DMS79 treated with DMSO at 0.1 percent for 48 hours (cell line): ENCODE data around the gene EPPIN.

Experiments
- DNase-seq: peaks from one replicate; lab custom pipeline; 2025; lab: John Stamatoyannopoulos, UW

EPPIN gene

GRCh38 chr20:45538209-45538799, 8.9 kb downstream of the EPPIN start:
- no peak for DNase-seq

GRCh38 chr20:45527294-45527693, 19.9 kb downstream of the EPPIN start:
- no peak for DNase-seq

DNA sequence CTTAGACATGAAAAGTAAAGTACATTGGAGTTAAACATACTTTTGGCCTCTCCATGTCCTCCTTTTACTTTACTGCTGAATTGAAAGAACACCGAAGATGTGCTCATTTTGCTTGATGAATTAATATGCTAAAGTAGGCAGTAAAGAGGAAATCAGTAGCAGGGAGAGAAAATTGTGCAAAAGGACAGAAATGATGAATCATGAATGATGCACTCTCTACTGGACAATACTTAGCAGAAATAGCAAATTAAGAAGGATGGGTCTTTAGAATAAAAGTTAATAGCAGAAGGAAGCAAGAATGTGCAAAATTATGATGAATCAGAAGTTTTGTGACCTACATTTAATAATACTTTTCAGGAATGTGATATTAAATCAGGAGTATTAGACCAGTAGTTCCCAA, 23.4 kb downstream of the EPPIN start:
- DNase-seq: no peak

GRCh38 chr20:45518282-45518681, 28.9 kb downstream of the EPPIN start:
- DNase-seq: no peak

GRCh38 chr20:45515147-45515913, 31.9 kb downstream of the EPPIN start, which contains the start of gene SPINT3:
TSS of gene SPINT3 (minus strand) at chr20:45515622. CDS start at chr20:45515608, 14 bp downstream.
- DNase-seq: no peak

DNA sequence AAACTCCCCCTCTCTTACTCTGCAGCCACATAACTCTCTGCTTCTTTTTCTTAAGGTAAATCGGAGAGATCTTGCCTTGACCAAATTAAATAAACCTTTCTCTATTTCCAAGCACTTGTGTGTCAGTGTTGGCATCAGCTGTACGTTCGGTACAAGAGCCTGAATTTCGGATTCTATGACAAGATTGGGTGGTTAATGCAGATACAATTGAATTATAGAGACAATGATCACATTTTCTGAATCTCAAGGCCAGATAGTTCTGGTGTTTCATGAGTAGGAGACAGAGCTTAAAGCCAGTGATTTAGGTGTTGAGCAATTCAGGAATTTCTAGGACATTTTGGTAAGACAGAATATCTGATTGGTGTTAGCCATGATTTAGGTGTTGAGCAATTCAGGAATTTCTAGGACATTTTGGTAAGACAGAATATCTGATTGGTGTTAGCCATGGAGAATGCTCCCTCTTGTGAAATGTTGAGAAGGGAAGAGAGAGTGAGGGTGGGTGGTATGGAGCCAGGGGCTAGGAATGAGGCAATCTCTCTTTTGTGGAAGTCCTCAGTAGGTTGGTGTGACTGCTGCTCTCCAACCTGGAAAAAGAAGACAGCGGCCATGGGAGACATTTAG, 36.8 kb downstream of the EPPIN start:
- no peak for DNase-seq

DNA sequence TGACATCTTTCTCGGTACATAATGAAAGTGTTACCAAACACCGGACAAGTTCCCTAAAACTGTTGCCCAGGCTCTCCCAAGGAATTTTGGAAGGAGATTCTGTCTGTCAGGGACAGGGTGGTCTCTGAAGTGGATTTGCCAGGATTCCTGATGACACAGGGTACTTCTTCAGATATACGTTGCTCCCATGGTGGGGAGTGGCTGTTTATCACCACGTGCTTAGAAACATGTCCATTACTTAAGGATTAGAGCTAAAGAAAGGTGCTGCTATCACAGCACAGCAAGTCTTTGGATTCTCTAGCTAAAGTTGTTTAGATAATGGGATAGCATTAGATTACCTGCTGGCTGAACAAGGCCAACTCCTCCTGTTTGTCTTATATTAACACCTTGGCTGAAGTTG, 38.1 kb downstream of the EPPIN start:
- DNase-seq: no peak

DNA sequence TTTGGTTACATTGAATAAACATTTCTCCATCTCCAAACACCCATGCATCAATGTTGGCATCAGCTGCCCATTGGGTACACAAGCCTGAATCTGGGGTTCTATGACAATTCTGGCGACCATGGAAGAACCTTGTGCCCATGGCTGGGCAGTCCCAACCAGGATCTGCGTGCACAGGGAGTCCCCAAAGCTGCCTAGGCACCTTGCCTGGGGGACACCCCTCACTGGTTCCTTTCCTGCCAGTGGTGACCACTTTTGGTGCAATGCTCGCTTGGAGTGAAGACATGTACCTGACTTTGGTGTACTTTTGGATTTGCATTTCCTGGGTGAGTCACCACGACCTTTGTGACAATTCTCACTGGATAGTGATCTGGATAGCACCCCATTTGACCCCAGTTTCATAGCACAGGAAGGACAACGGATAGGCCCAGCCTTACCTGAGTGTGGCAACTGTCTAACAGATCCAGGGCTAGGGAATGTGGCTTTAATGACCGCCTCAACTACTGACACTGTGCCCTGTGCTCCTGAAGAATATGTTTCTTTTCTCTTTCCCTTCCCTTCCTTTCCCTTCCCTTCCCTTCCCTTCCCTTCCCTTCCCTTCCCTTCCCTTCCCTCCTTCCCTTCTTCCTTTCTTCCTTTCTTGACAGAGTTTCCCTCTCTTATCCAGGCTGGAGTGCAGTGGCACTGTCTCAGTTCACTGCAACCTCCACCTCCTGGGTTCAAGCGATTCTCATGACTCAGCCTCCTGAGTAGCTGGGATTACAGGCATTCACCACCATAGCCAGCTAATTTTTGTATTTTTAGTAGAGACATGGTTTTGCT, 38.9 kb downstream of the EPPIN start:
- DNase-seq: no peak

- DNase-seq: no peak
Measured at GRCh38 chr20:45507011-45507820, 40.0 kb downstream of the EPPIN start.

DNA sequence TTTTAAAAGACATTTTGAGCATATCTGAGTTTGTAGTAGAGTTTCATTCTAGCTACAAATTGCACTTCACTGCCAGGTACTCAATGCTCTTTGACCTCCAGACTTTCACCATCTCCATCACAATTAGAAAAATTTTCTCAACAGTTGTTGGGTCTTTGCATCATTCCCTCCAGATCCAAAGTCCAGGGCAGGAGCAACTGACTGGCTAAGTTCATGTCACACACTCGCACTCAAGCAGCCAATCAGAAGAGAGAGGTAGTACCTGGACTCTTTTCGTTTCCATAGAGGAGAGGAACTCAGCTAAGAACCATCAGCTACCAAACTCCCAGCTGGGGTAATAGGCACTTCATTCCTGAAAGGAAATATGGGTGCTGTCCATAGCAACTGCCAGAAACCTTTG, 40.8 kb downstream of the EPPIN start:
- DNase-seq: no peak

GRCh38 chr20:45503403-45503802, 43.8 kb downstream of the EPPIN start:
- DNase-seq: no peak

GRCh38 chr20:45502561-45502960, 44.6 kb downstream of the EPPIN start:
- no peak for DNase-seq

- DNase-seq: no peak
Measured at GRCh38 chr20:45501600-45501999, 45.6 kb downstream of the EPPIN start.

DNA sequence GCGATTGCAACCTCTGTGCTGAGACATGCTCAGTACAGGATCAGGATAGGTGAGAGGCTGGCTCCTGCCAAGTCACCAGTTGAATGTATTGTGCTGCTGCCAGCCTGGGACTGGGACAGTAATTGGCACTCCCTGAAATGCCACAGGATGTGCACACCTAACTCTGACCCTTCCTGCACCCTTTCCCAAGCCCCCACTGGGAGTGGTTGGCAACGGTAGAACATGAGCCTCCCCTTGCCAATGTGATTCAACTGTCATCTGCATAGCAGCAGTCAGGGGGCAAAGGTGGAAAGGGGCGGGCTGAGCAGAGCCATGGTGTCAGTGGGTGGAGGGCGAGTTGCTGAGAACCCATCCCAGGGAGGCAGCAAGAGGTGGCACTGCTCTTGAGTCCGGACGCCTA, 47.2 kb downstream of the EPPIN start:
- DNase-seq: no peak

GRCh38 chr20:45497971-45498494, 49.2 kb downstream of the EPPIN start:
- no peak for DNase-seq

DNA sequence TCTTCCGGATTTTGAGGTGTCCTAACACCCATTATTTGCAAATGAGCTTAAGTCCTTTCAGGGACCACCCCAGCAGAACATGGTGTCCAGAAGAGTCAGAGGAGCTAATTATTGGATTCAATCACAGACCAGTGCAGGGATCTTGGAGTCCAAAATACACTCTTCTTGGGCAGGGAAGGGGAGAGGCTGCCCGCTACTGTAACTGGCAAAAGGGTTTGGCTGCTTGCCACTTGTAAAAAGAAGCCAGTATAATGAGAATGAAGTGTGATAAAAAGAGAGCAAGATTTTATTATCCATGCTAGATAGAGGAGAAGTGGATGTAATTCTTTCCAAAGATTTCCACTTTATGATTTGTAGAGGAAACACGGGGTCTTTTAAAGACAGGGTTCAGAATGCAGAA, 51.0 kb downstream of the EPPIN start:
- no peak for DNase-seq

- no peak for DNase-seq
Measured at GRCh38 chr20:45495501-45495941, 51.7 kb downstream of the EPPIN start.
